ENCODE results near the gene DISC1. TPM values are rescaled to one million over a fixed set of nuclear protein-coding genes. Genes with fewer than 3 reads are reported as not detected.
A peak's percentile ranks its signal among the peaks of the same experiment; 100 is the strongest.

Gene DISC1
- total and polyA plus RNA-seq, 2 of the 13 experiments (the other 11 are each of a cell fraction or from before 2014, with no cell fraction given) = 4.2 to 4.6 TPM

DNA sequence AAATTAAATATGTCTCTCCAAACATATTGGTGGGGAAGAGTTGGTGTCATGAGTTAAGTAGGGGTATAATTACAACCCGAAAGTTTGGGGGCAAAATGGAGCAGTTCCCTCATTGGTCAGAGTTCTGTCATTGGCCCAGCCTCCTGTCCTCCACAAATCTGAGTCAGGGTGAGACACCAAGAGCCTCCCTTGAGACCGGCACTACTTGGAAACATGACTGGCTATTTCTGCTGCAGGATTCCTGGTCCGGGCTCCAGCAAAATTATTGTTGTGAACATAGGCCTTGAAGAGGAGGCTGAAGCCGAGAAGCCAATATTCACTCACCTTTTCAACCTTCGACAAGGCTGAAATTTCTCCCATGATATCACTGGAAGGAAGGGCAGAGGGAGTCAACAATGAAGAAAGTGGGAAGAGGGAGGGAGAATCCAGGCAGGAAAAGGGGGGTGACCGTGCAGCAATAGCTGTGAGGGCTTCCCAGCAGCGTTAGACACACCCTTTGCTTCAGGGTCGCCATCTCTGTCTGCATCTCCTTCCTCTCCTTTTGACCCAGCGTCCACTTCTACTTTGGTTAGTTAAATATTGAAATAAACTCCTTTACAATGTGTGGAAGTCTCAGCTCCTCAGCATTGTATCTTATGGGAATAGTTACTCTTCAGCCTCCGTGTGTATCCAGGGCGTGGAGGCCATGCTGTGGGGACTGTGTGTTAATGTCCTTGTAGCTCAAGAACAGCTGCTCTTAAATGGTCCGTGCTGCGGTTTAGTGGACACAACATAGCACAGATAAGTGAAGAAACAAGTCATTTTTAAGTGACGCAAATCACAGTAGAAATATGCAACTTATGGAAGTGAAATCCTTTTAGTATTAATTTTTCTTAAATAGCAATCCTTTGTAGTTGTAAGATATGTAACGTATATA lies 307.4 kb downstream of the DISC1 start:
- H3K27ac ChIP-seq (ENCODE audit: extremely low read length, insufficient read depth, low read length) = no peak overlapping the region
- H3K9me3 ChIP-seq (ENCODE audit: low read length) = peaks cover 8% of the 10 kb centered on the region
- no peak overlapping the region for H2AFZ ChIP-seq (ENCODE audit: low read length)
- CTCF ChIA-PET (ENCODE audit: low intra/inter-chr PET ratio, low total read pairs) = no interaction called here
- H3K79me2 ChIP-seq (ENCODE audit: insufficient read depth, low read length) = no peaks in the 10 kb centered on the region
- H4K20me1 ChIP-seq (ENCODE audit: insufficient read depth, low read length) = no peaks in the 10 kb centered on the region; the same call in 1 of the 2 replicates
- H3K4me2 ChIP-seq (ENCODE audit: low read depth, low read length) = 0 out of 2 replicates have a peak overlapping the region, but pooled peaks have one; percentile 10
- POLR2A ChIA-PET = no interaction called here
- no peak overlapping the region for H3K9ac ChIP-seq (ENCODE audit: insufficient read depth, low read depth, low read length)
- in situ Hi-C loops (cut with HindIII; ENCODE audit: extremely low pct_ligation_motif_present, low pct_unique_long_range_greater_than_20kb) (no loop called here), intact Hi-C loops (cut with micrococcal nuclease; ENCODE audit: unreplicated experiment) (no loop called here)
- ATAC-seq (no peak), DNase-seq (ENCODE audit: low spot score) (no peak), FAIRE-seq (no peak)
- BruUV-seq (replicated peaks) = no TSS peak
- WGBS (ENCODE audit: low lambda C conversion rate) = 56% methylated on average over 15 of the region's 15 CpGs
- H3K4me1 ChIP-seq (ENCODE audit: insufficient read depth, low read length) = peaks cover 40% of the 10 kb centered on the region
- no peak overlapping the region for H3K4me3 ChIP-seq (replicated peaks in 1 of 3; ENCODE audit: insufficient read depth in 1 of 3, low read depth in 2 of 3, low read length in 3 of 3)
- no peak for TF ChIP-seq ELF1 (CRISPR knock-in tag; IDR thresholded peaks at IDR 0.05)
- TF ChIP-seq ERF (CRISPR knock-in tag; IDR thresholded peaks at IDR 0.05) = no peak
- no peak for TF ChIP-seq ZFP82 (CRISPR knock-in tag; IDR thresholded peaks at IDR 0.05; ENCODE audit: borderline replicate concordance)
- H3K36me3 ChIP-seq (replicated peaks in 1 of 2; ENCODE audit: control insufficient read depth in 1 of 2, insufficient read depth in 2 of 2, low read length in 2 of 2) = no peaks in the 10 kb centered on the region
- no peaks in the 10 kb centered on the region for H3K27me3 ChIP-seq (ENCODE audit: control insufficient read depth in 1 of 2, insufficient read depth in 2 of 2, low read length in 2 of 2)

DNA sequence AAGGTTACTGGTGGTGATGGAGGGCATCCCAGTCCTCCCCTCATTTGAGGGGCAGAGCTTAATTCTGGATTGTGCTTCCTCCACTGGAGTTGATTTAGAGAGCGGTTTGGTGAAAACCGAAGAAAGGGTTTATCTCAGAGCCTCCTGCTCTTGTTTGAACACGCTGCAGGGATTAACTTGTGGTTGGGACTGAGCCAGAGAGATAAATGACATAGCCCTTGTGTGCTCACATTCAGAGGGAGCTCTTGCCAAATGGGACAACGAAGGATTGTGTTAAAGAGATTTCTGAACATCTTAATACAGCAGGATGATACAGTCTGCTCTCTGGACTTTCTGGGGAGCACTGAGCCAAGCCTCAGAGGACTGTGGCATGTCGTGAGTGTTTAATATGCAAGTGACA lies 308.2 kb downstream of the DISC1 start:
- H3K36me3 ChIP-seq (replicated peaks in 1 of 2; ENCODE audit: control insufficient read depth in 1 of 2, insufficient read depth in 2 of 2, low read length in 2 of 2) = no peaks in the 10 kb centered on the region
- WGBS (ENCODE audit: low lambda C conversion rate) = 4% methylated on average over 4 of the region's 5 CpGs
- peaks cover 40% of the 10 kb centered on the region for H3K4me1 ChIP-seq (ENCODE audit: insufficient read depth, low read length)
- no TSS peak for BruUV-seq (replicated peaks)
- FAIRE-seq (peak; percentile 91), ATAC-seq (peak; percentile 94), DNase-seq (ENCODE audit: low spot score) (peak; percentile 87)
- intact Hi-C loops (cut with micrococcal nuclease; ENCODE audit: unreplicated experiment) (no loop called here), in situ Hi-C loops (cut with HindIII; ENCODE audit: extremely low pct_ligation_motif_present, low pct_unique_long_range_greater_than_20kb) (no loop called here)
- H3K27me3 ChIP-seq (ENCODE audit: control insufficient read depth in 1 of 2, insufficient read depth in 2 of 2, low read length in 2 of 2) = no peaks in the 10 kb centered on the region
- H3K27ac ChIP-seq (ENCODE audit: extremely low read length, insufficient read depth, low read length) = no peak overlapping the region
- POLR2A ChIA-PET = no interaction called here
- H3K4me3 ChIP-seq (replicated peaks in 1 of 3; ENCODE audit: insufficient read depth in 1 of 3, low read depth in 2 of 3, low read length in 3 of 3) = no peak overlapping the region
- no peak overlapping the region for H2AFZ ChIP-seq (ENCODE audit: low read length)
- H3K79me2 ChIP-seq (ENCODE audit: insufficient read depth, low read length) = no peaks in the 10 kb centered on the region
- H3K9ac ChIP-seq (ENCODE audit: insufficient read depth, low read depth, low read length) = no peak overlapping the region
- CTCF ChIA-PET (ENCODE audit: low intra/inter-chr PET ratio, low total read pairs) = no interaction called here
- peak overlapping the region; percentile 10; the same call in 1 of the 2 replicates for H3K4me2 ChIP-seq (ENCODE audit: low read depth, low read length)
- H3K9me3 ChIP-seq (ENCODE audit: low read length) = peaks cover 8% of the 10 kb centered on the region
- H4K20me1 ChIP-seq (ENCODE audit: insufficient read depth, low read length) = no peaks in the 10 kb centered on the region; the same call in 1 of the 2 replicates
- TF ChIP-seq, protein P1, sequence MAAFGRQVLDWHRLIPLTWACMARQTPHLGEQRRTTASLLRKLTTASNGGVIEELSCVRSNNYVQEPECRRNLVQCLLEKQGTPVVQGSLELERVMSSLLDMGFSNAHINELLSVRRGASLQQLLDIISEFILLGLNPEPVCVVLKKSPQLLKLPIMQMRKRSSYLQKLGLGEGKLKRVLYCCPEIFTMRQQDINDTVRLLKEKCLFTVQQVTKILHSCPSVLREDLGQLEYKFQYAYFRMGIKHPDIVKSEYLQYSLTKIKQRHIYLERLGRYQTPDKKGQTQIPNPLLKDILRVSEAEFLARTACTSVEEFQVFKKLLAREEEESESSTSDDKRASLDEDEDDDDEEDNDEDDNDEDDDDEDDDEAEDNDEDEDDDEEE (CRISPR knock-in tag; IDR thresholded peaks at IDR 0.05) = no peak
- no peak for TF ChIP-seq MTA3 (CRISPR knock-in tag; IDR thresholded peaks at IDR 0.05)
- no peak for TF ChIP-seq SNRNP70 (IDR thresholded peaks at IDR 0.05; ENCODE audit: low read depth, low read length)
- peak; percentile 23; the same call in 1 of the 2 replicates for TF ChIP-seq HNF4A (CRISPR knock-in tag; IDR thresholded peaks at IDR 0.05)
- TF ChIP-seq FOXA3 (CRISPR knock-in tag; IDR thresholded peaks at IDR 0.05) = 0 out of 2 replicates have a peak, but pooled peaks have one; percentile 16
- TF ChIP-seq CBFB (CRISPR knock-in tag; IDR thresholded peaks at IDR 0.05) = 0 out of 2 replicates have a peak, but pooled peaks have one; percentile 35
- TF ChIP-seq TCF7 (IDR thresholded peaks at IDR 0.05; ENCODE audit: low read depth) = 0 out of 2 replicates have a peak, but pooled peaks have one; percentile 9
- TF ChIP-seq ERF (CRISPR knock-in tag; IDR thresholded peaks at IDR 0.05) = no peak
- 0 out of 2 replicates have a peak, but pooled peaks have one; percentile 33 for TF ChIP-seq HMG20B (CRISPR knock-in tag; conservative IDR thresholded peaks at IDR 0.05)
- no peak for TF ChIP-seq SOX13 (IDR thresholded peaks at IDR 0.05)
- TF ChIP-seq SOX13 (CRISPR knock-in tag; conservative IDR thresholded peaks at IDR 0.05 in 1 of 2, IDR thresholded peaks at IDR 0.05 in 1 of 2) = peak in 1 of 2 experiments; percentile 31; a peak in 1 of 4 replicates
- TF ChIP-seq, protein P2, sequence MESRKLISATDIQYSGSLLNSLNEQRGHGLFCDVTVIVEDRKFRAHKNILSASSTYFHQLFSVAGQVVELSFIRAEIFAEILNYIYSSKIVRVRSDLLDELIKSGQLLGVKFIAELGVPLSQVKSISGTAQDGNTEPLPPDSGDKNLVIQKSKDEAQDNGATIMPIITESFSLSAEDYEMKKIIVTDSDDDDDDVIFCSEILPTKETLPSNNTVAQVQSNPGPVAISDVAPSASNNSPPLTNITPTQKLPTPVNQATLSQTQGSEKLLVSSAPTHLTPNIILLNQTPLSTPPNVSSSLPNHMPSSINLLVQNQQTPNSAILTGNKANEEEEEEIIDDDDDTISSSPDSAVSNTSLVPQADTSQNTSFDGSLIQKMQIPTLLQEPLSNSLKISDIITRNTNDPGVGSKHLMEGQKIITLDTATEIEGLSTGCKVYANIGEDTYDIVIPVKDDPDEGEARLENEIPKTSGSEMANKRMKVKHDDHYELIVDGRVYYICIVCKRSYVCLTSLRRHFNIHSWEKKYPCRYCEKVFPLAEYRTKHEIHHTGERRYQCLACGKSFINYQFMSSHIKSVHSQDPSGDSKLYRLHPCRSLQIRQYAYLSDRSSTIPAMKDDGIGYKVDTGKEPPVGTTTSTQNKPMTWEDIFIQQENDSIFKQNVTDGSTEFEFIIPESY (CRISPR knock-in tag; IDR thresholded peaks at IDR 0.05) = no peak
- no peak for TF ChIP-seq PLRG1 (conservative IDR thresholded peaks at IDR 0.05)
- TF ChIP-seq ZNF768 (CRISPR knock-in tag; IDR thresholded peaks at IDR 0.05) = no peak
